HepG2 (cell line): ENCODE measurements around the gene LLGL2. TPM values are rescaled to one million over a fixed set of nuclear protein-coding genes. Genes with fewer than 3 reads are reported as not detected.

ENCODE experiments used
- ARID2 ChIP-seq: sonication (generic); formaldehyde crosslinking; IDR thresholded peaks from 2 replicates; pipeline ENCODE4 v1.8.1; 2022; ENCODE audit warnings: mild to moderate bottlenecking, missing genetic modification reagents, borderline replicate concordance
- ATF1 ChIP-seq: IDR thresholded peaks from 2 replicates; pipeline ENCODE4 v1.6.1; 2016; ENCODE audit warnings: mild to moderate bottlenecking, control low read depth
- GFI1 ChIP-seq: sonication (generic); formaldehyde crosslinking; IDR thresholded peaks from 2 replicates; pipeline ENCODE4 v1.5.0; 2020; ENCODE audit warnings: missing genetic modification reagents, mild to moderate bottlenecking, borderline replicate concordance
- HDAC2 ChIP-seq: sonication (generic); formaldehyde crosslinking; IDR thresholded peaks from 2 replicates; pipeline ENCODE4 v1.4.0; 2020; ENCODE audit warnings: missing genetic modification reagents
- HIC2 ChIP-seq: sonication (generic); formaldehyde crosslinking; IDR thresholded peaks from 2 replicates; pipeline ENCODE4 v1.9.0; 2022; ENCODE audit warnings: low read depth, missing genetic modification reagents
- HIVEP1 ChIP-seq: sonication (generic); formaldehyde crosslinking; IDR thresholded peaks from 2 replicates; pipeline ENCODE4 v1.4.0; 2020; ENCODE audit warnings: mild to moderate bottlenecking, missing genetic modification reagents
- MAF1 ChIP-seq: sonication (generic); formaldehyde crosslinking; IDR thresholded peaks from 2 replicates; pipeline ENCODE4 v1.5.0; 2020; ENCODE audit warnings: missing genetic modification reagents, borderline replicate concordance
- NFKB2 ChIP-seq: sonication (generic); formaldehyde crosslinking; IDR thresholded peaks from 2 replicates; pipeline ENCODE4 v1.4.0; 2020; ENCODE audit warnings: missing genetic modification reagents, borderline replicate concordance
- SCMH1 ChIP-seq: sonication (generic); formaldehyde crosslinking; IDR thresholded peaks from 2 replicates; pipeline ENCODE4 v1.9.0; 2021; ENCODE audit warnings: missing genetic modification reagents, mild to moderate bottlenecking, borderline replicate concordance
- SNAPC4 ChIP-seq: sonication (generic); formaldehyde crosslinking; IDR thresholded peaks from 2 replicates; pipeline ENCODE4 v1.4.0; 2020; ENCODE audit warnings: mild to moderate bottlenecking, missing genetic modification reagents
- TGIF2 ChIP-seq: IDR thresholded peaks from 2 replicates; pipeline ENCODE4 v1.6.1; 2016; ENCODE audit warnings: control low read depth, missing compliant biosample characterization
- ZBTB20 ChIP-seq: sonication (generic); formaldehyde crosslinking; IDR thresholded peaks from 2 replicates; pipeline ENCODE4 v1.8.1; 2023; ENCODE audit warnings: missing genetic modification reagents, low read depth, mild to moderate bottlenecking, borderline replicate concordance
- ZBTB4 ChIP-seq: sonication (generic); formaldehyde crosslinking; IDR thresholded peaks from 2 replicates; pipeline ENCODE4 v1.4.0; 2020; ENCODE audit warnings: missing genetic modification reagents, mild to moderate bottlenecking, borderline replicate concordance
- ZFP36 ChIP-seq: fragments of 150-350 bp; IDR thresholded peaks from 2 replicates; pipeline ENCODE4 v1.6.1; 2018; ENCODE audit warnings: borderline replicate concordance, low read length, low read depth; ENCODE audit not compliant: partially characterized antibody
- ZNF256 ChIP-seq: sonication (generic); formaldehyde crosslinking; conservative IDR thresholded peaks from 2 replicates; pipeline ENCODE4 v1.4.0; 2020; ENCODE audit warnings: missing genetic modification reagents
- ZNF460 ChIP-seq: sonication (generic); formaldehyde crosslinking; IDR thresholded peaks from 2 replicates; pipeline ENCODE4 v1.5.1; 2020; ENCODE audit warnings: missing genetic modification reagents, mild to moderate bottlenecking, borderline replicate concordance
- ZNF746 ChIP-seq: sonication (generic); formaldehyde crosslinking; IDR thresholded peaks from 2 replicates; pipeline ENCODE4 v1.8.0; 2022; ENCODE audit warnings: mild to moderate bottlenecking, missing genetic modification reagents
- ZNF773 ChIP-seq: sonication (generic); formaldehyde crosslinking; IDR thresholded peaks from 2 replicates; pipeline ENCODE4 v1.4.0; 2020; ENCODE audit warnings: missing genetic modification reagents, borderline replicate concordance
- polyA plus RNA-seq, 8 experiments: library from polyadenylated mRNA; depleted of rRNA in 3 of 8; stranded (reverse) in 7 of 8; unstranded in 1 of 8; fragments of >200 nt; fragmentation: Illumina TruSeq in 4 of 8; extraction: Trizol in 4 of 8; gene quantifications; 2 replicates each; pipeline versions ENCODE4 v1.2.1 to v1.2.3, GENCODE V29; 2011 to 2016; ENCODE audit warnings: low read depth in 4 of 8, missing spikeins in 1 of 8, mixed read lengths in 1 of 8; ENCODE audit not compliant: insufficient read depth in 1 of 8
- total RNA-seq, 5 experiments: library from RNA; depleted of rRNA; stranded (reverse); fragments of >200 nt; fragmentation: Illumina TruSeq; extraction: Trizol; gene quantifications; 2 replicates each; pipeline ENCODE4 v1.2.3, GENCODE V29; 2016; ENCODE audit warnings: low read depth in 1 of 5

The LLGL2 gene
- total and polyA plus RNA-seq, 2 of the 13 experiments (the other 11 are each of a cell fraction or from before 2014, with no cell fraction given), result 83.0 to 86.7 TPM

- TF ChIP-seq ZBTB20 (CRISPR knock-in tag) (0 out of 2 replicates have a peak, but pooled peaks have one; percentile 47), ATF1 (CRISPR knock-in tag) (no peak), ARID2 (CRISPR knock-in tag) (no peak; the same call in 1 of the 2 replicates), ZNF460 (no peak), ZFP36 (no peak), MAF1 (CRISPR knock-in tag) (no peak), ZBTB4 (CRISPR knock-in tag) (no peak), GFI1 (CRISPR knock-in tag) (no peak), ZNF773 (CRISPR knock-in tag) (no peak), HDAC2 (CRISPR knock-in tag) (no peak), ZNF746 (CRISPR knock-in tag) (no peak), TGIF2 (CRISPR knock-in tag) (no peak), SCMH1 (CRISPR knock-in tag) (no peak), HIVEP1 (no peak; the same call in 1 of the 2 replicates), ZNF256 (CRISPR knock-in tag) (no peak), NFKB2 (CRISPR knock-in tag) (peak; percentile 6; the same call in 1 of the 2 replicates), HIC2 (CRISPR knock-in tag) (no peak; the same call in 1 of the 2 replicates), SNAPC4 (CRISPR knock-in tag) (peak; percentile 20; the same call in 1 of the 2 replicates)
These were observed 32.6 kb downstream of the LLGL2 start (continued) for GRCh38 chr17:75557852-75558665.
